OCI-LY1 (cell line): ENCODE data around the gene TTLL10.

Experiments used
- H2AFZ ChIP-seq: fragments of 200-600 bp; sonication (generic), shearing (Covaris generic); 2 replicates; pipeline ENCODE4 v1.6.0; 2014; ENCODE audit warnings: antibody characterized with exemption, mild to moderate bottlenecking, low read length
- H3F3A ChIP-seq: fragments of 200-600 bp; sonication (generic), shearing (Covaris generic); 2 replicates; pipeline ENCODE4 v1.6.0; 2014; ENCODE audit warnings: mild to moderate bottlenecking, antibody characterized with exemption, low read length, moderate library complexity; ENCODE audit not compliant: insufficient read depth
- H3K27ac ChIP-seq: fragments of 200-600 bp; sonication (generic); 2 replicates; pipeline ENCODE4 v1.5.1; 2014; ENCODE audit warnings: low read length, mixed run types, mild to moderate bottlenecking, low read depth; ENCODE audit not compliant: poor library complexity, severe bottlenecking
- H3K27me3 ChIP-seq: fragments of 200-600 bp; sonication (generic); 2 replicates; pipeline ENCODE4 v1.6.0; 2014; ENCODE audit warnings: antibody characterized with exemption, mild to moderate bottlenecking, low read length, moderate library complexity; ENCODE audit not compliant: insufficient read depth
- H3K36me3 ChIP-seq: fragments of 200-600 bp; sonication (generic); 2 replicates; pipeline ENCODE4 v1.6.1; 2014; ENCODE audit warnings: mild to moderate bottlenecking, antibody characterized with exemption, low read length, moderate library complexity, mixed read lengths; ENCODE audit not compliant: insufficient read depth
- H3K4me1 ChIP-seq: fragments of 200-600 bp; sonication (generic); 2 replicates; pipeline ENCODE4 v1.5.1; 2014; ENCODE audit warnings: mild to moderate bottlenecking, low read length, moderate library complexity; ENCODE audit not compliant: insufficient read depth, severe bottlenecking
- H3K4me2 ChIP-seq: fragments of 200-600 bp; sonication (generic), shearing (Covaris generic); 2 replicates; pipeline ENCODE4 v1.6.1; 2014; ENCODE audit warnings: low read length
- H3K4me3 ChIP-seq: fragments of 200-600 bp; sonication (generic); 2 replicates; pipeline ENCODE4 v1.5.1; 2014; ENCODE audit warnings: low read length, low read depth, mild to moderate bottlenecking, mixed read lengths; ENCODE audit not compliant: poor library complexity, severe bottlenecking
- H3K79me2 ChIP-seq: fragments of 200-600 bp; shearing (Covaris generic); 2 replicates; pipeline ENCODE4 v1.6.1; 2016; ENCODE audit warnings: mixed run types, low read length, mixed read lengths; ENCODE audit not compliant: insufficient read depth
- H3K9ac ChIP-seq: fragments of 200-600 bp; sonication (generic), shearing (Covaris generic); 2 replicates; pipeline ENCODE4 v1.6.1; 2014; ENCODE audit warnings: mild to moderate bottlenecking, low read length, mixed read lengths
- H3K9me2 ChIP-seq: fragments of 200-600 bp; sonication (generic), shearing (Covaris generic); 2 replicates; pipeline ENCODE4 v1.6.1; 2014; ENCODE audit warnings: low read depth, mild to moderate bottlenecking, low read length, mixed read lengths
- H3K9me3 ChIP-seq: fragments of 200-600 bp; shearing (Covaris generic); 2 replicates; pipeline ENCODE4 v1.6.1; 2014; ENCODE audit warnings: low read length, mixed read lengths
- H4K20me1 ChIP-seq: fragments of 200-600 bp; sonication (generic), shearing (Covaris generic); 2 replicates; pipeline ENCODE4 v1.6.0; 2016; ENCODE audit warnings: mild to moderate bottlenecking, low read length; ENCODE audit not compliant: insufficient read depth
- CTCF ChIP-seq: fragments of 200-600 bp; sonication (generic), shearing (Covaris generic); IDR thresholded peaks from 2 replicates; pipeline ENCODE4 v1.5.1; 2017; ENCODE audit warnings: mild to moderate bottlenecking, antibody characterized with exemption, low read length, moderate library complexity, mixed read lengths
- EZH2 ChIP-seq: fragments of 200-600 bp; sonication (generic), shearing (Covaris generic); IDR thresholded peaks from 2 replicates; pipeline ENCODE4 v1.8.0; 2017; ENCODE audit warnings: borderline replicate concordance, mixed run types, mild to moderate bottlenecking, antibody characterized with exemption, low read length, moderate library complexity, mixed read lengths

Gene TTLL10

GRCh38 chr1:1205769-1206375 is 32.2 kb downstream of the TTLL10 start:
- H3K4me2 ChIP-seq = no peak overlapping the region
- no peak overlapping the region for H3K4me3 ChIP-seq
- peaks cover 11% of the 10 kb centered on the region for H3K27me3 ChIP-seq
- no peaks in the 10 kb centered on the region for H3K9me2 ChIP-seq
- H3K27ac ChIP-seq = no peak overlapping the region
- no peaks in the 10 kb centered on the region for H3K79me2 ChIP-seq
- H3K4me1 ChIP-seq = no peaks in the 10 kb centered on the region
- H3K9me3 ChIP-seq = no peaks in the 10 kb centered on the region
- no peak for TF ChIP-seq EZH2
- TF ChIP-seq CTCF = no peak
- no peaks in the 10 kb centered on the region for H4K20me1 ChIP-seq
- H2AFZ ChIP-seq = no peak overlapping the region
- no peaks in the 10 kb centered on the region for H3F3A ChIP-seq
- no peaks in the 10 kb centered on the region for H3K36me3 ChIP-seq
- H3K9ac ChIP-seq = no peak overlapping the region

- no peak for TF ChIP-seq CTCF
- TF ChIP-seq EZH2 = no peak
- Histone ChIP-seq H3K9me3 (no peaks in the 10 kb centered on the region), H3K36me3 (no peaks in the 10 kb centered on the region), H3K27me3 (peaks cover 11% of the 10 kb centered on the region), H3K27ac (no peak within 1 kb of the TSS), H3F3A (no peaks in the 10 kb centered on the region), H3K9me2 (no peaks in the 10 kb centered on the region), H3K79me2 (no peaks in the 10 kb centered on the region), H2AFZ (no peak within 1 kb of the TSS), H3K4me3 (no peak within 1 kb of the TSS), H4K20me1 (no peaks in the 10 kb centered on the region), H3K4me1 (no peaks in the 10 kb centered on the region), H3K9ac (no peak within 1 kb of the TSS), H3K4me2 (no peak within 1 kb of the TSS)
Observed at GRCh38 chr1:1206376-1206965, 32.8 kb downstream of the TTLL10 start, which contains the start of gene TNFRSF18. TSS of gene TNFRSF18 (minus strand) at chr1:1206592. CDS start at chr1:1206571, 21 bp downstream.

GRCh38 chr1:1206966-1207531 is 33.4 kb downstream of the TTLL10 start:
- no peaks in the 10 kb centered on the region for H4K20me1 ChIP-seq
- no peaks in the 10 kb centered on the region for H3K9me2 ChIP-seq
- no peak overlapping the region for H3K27ac ChIP-seq
- H3K9ac ChIP-seq = no peak overlapping the region
- no peaks in the 10 kb centered on the region for H3K36me3 ChIP-seq
- H3K79me2 ChIP-seq = no peaks in the 10 kb centered on the region
- no peaks in the 10 kb centered on the region for H3F3A ChIP-seq
- no peaks in the 10 kb centered on the region for H3K9me3 ChIP-seq
- H3K4me1 ChIP-seq = no peaks in the 10 kb centered on the region
- H2AFZ ChIP-seq = no peak overlapping the region
- no peak overlapping the region for H3K4me2 ChIP-seq
- TF ChIP-seq CTCF (no peak), EZH2 (no peak)
- H3K27me3 ChIP-seq = peaks cover 11% of the 10 kb centered on the region
- H3K4me3 ChIP-seq = no peak overlapping the region
